NCI-H2227 (cell line): ENCODE results near the gene PNCK.

Source experiments
- DNase-seq: peaks from one replicate; lab custom pipeline; 2025; ENCODE audit not compliant: unreplicated experiment; lab: John Stamatoyannopoulos, UW

PNCK gene

DNA sequence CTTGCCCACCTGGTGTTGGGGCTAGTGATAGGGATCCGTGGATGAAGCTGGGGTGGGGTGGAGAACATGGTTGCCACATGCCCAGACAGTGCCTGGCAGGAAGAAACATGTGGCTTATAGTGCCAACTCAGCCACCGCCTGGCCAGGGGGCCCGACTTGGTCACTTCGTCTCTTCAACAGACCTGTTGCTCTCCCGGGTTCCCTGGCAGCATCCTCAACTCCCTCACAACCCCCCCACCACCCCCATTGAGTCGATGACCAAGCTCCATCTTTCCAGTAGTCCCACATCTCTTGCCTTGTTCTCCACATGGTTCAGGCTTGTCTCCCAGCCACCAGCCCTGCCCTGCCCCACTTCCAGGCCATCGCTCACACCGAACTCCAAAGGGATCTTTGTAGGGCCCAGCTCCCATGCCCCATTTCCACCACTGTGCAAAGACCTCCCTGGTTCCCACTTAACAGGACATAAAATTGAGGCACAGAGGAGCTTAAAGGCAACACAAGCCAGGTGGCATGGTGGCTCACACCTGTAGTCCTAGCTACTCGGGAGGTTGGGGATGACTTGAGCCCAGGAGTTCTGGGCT, 7.8 kb downstream of the PNCK start:
- no peak for DNase-seq

DNA sequence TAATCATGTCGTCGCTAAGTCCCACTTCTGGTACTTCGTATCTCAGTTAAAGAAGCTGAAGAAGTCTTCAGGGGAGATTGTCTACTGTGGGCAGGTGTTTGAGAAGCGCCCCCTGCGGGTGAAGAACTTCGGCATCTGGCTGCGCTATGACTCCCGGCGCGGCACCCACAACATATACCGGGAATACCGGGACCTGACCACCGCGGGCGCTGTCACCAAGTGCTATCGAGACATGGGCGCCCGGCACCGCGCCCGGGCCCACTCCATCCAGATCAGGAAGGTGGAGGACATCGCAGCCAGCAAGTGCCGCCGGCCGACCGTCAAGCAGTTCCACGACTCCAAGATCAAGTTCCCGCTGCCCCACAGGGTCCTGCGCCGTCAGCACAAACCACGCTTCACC, 11.3 kb downstream of the PNCK start:
- peak; percentile 56 for DNase-seq

DNA sequence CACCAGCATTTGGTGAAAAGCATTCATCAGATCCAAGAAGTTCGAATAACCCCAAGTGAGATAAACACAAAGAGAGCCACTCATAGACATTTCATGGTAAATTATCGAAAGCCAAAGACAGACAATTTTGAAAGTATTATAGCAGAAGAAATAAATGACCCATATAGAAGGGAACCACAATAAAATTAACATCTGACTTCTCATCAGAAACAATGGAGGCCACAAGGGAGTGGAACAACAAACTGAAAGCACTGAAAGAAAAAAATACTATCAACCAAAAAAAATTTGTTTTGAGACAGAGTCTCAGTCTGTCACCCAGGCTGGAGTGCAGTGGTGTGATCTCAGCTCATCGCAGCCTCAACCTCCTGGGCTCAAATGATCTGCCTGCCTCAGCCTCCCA, 14.3 kb downstream of the PNCK start:
- no peak for DNase-seq

DNA sequence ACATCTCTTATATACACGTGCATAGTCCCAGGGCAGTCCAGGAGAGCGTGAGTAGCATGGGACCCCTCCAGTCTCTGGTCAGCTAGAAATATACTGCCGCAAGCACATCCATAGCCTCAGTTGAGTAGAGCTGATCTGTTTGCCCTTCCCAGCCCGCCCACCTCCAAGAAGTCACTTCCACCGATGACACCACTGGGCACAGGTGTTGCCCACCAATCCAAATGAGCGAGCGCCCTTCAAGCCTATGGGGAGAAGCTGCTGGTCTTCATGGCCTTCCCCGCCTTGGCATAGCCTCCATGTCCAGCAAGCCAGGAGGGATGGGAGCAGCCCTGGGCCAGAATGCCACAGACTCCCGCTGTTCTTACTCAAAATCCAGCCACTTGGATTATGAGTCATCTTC, 16.5 kb downstream of the PNCK start:
- DNase-seq: no peak

DNA sequence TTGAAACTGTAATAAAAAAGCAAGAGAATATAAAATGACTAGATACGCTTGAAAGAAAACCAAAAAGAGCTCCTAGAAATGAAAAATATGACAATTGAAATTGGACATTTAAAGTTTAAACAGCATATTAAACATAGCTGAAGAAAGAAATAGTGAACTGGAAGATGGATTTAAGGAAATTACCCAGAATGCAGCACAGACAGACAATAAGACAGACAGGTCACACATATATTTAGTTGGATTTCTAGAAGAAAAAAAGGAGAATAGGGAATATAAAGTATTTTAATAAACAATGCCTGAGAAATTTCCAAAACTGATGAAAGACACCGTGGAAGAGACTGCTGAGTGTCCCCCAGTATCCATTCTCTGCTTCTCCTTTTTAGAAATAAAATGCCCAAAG, 20.1 kb downstream of the PNCK start:
- no peak for DNase-seq

DNA sequence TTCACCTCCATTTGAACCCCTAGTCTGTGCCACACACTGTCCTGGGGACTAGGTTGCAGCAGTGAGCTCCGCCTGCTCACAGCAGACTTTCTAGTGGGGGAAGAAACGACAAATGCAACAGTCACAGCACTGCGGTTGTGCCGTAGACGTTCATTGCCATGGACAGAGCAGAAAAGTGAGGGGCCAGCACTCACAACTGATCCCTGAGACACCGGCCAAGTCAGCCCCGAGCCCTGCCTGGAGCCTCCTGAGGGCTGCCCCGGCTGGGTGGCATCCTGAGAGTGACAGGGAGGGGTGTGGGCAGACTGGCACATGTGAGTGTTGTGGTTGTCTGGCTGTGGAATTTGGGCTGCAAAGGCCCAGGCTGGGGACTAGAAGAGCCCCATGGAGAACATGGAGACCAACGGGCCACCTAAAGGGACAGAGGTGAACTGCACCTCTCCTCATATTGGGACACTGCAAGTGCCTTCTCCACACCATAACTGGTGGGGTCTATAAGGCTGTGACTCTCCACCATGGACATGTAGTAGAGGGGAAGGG, 22.0 kb downstream of the PNCK start:
- DNase-seq: no peak

DNA sequence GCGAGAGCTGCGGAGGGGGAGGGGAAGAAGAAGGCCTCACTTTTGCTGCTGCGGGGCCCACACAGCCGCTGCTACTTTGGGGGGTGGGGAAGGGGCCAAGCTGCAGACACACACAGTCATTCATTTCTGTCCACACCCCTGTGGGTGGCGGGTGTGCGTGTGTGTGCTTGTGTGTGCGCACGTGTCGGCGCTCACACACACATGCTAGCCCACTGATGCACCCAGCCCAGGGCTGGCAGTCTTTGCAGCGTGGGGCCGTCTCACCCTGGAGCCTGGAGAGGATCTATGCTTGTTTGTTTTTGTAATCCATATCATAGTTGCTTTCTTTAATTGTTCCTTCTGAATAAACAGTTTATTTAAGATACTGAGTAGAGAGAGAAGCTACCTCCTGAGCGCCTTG, 22.7 kb downstream of the PNCK start:
- DNase-seq: no peak

DNA sequence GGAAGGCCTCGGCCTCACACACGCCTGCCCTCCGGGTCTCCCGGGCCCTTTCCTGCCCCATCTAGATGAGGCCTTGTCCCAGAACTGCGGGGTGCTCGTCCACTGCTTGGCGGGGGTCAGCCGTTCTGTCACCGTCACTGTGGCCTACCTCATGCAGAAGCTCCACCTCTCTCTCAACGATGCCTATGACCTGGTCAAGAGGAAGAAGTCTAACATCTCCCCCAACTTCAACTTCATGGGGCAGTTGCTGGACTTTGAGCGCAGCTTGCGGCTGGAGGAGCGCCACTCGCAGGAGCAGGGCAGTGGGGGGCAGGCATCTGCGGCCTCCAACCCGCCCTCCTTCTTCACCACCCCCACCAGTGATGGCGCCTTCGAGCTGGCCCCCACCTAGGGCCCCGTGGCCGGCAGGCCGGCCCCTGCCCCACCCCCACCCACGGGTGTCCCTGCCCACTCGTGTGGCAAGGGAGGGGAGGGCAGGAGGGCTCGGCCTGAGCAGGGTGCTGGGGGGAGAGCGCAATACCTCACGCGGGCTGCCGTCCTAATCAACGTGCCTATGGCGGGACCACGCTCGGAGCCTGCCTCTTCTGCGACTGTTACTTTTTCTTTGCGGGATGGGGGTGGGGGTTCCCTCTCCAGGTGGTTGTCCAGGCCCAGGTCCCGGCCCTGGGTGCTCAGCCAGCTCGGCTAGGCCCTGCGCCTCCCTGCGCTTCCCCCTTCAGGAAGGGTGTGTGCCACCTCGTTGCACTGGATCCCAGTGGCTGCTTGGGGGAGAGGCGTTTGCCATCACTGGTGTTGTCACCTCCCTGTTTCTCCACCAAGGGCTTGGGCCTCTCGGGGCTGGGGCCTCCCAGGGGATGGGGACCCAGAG, 23.5 kb downstream of the PNCK start:
- no peak for DNase-seq

DNA sequence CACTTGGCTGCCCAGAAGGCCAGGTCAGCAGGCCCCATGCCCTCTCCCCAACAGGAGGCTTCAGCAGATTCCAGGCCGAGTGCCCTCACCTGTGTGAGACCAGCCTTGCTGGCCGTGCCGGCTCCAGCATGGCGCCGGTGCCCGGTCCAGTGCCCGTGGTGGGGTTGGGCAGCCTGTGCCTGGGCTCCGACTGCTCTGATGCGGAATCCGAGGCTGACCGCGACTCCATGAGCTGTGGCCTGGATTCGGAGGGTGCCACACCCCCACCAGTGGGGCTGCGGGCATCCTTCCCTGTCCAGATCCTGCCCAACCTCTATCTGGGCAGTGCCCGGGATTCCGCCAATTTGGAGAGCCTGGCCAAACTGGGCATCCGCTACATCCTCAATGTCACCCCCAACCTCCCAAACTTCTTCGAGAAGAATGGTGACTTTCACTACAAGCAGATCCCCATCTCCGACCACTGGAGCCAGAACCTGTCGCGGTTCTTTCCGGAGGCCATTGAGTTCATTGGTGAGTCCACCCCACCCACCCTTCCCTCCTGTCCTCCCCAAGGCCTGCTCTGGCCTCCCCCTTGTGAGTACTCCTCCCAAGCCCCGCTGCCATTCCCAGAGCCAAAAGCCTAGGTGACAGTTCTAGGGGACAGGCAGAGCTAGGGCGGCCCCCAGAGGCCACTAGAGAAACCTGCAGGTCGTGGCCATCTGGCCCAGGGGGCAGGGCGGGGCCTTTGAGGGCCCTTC, 24.3 kb downstream of the PNCK start:
- DNase-seq: no peak

DNA sequence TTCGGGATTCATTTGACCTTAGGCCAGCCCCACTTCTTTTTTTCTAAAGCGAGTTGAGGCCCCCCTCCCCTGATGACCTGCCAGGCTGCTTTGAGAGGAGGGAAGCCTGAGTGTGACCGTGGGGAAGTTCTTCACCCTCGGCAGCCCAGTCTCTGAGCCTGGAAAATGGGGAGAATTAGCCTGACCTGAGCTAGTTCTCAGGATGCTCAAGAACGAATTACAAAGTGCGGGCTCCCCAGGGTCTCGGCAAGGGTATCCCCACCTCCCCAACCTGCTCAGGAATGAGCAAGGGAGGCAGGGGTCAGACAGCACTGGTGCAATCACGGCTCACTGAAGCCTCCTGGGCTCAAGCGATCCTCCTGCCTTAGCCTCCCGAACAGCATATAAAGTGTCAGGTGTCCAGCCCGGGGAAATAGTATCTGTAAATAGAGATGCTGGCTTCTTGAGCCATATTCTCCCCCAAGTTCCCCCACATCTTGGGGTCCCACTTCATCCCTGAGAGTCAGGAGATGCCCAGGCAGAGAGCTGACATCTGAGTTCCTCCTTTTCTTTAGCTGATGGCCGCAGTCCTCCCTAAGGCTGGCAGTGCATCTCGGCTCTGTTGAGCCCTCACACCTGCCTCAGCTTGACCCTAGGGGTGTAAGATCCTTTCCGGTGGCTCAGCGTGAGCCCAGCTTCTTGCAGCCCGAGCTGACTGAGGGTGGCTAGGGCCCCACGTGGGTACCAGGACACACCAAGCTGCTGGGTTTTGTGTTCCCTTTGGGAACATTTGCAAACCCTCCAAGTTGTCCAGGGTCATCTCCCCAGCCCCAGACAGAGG, 25.0 kb downstream of the PNCK start:
- no peak for DNase-seq

DNA sequence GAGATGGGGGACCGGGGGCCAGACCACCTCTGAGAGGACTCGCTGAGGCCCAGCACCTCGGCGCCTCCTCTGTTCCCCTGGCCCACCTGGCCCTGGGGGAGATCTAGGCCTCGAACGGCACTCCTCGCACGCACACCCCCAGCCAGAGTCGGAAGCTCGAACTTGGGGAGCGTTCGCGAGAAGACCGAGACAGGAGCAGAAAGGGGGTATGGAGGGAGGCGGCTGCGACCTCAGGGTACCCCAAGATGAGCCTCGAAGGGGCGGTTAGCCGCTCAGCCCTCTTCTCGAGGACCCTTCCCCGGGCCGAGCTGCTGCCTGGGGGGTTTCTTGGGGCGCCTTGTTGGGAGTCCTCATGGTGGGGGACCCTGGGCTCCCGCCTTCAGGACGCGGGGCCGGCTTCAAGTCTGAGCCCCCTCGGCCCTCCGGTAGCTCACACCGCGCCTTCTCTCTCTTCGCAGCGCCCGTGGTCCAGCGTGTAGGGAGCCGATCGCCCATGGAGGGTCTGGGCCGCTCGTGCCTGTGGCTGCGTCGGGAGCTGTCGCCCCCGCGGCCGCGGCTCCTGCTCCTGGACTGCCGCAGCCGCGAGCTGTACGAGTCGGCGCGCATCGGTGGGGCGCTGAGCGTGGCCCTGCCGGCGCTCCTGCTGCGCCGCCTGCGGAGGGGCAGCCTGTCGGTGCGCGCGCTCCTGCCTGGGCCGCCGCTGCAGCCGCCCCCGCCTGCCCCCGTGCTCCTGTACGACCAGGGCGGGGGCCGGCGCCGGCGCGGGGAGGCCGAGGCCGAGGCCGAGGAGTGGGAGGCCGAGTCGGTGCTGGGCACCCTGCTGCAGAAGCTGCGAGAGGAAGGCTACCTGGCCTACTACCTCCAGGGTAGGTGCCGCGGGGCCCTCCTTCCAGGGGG, 25.9 kb downstream of the PNCK start:
- no peak for DNase-seq

DNA sequence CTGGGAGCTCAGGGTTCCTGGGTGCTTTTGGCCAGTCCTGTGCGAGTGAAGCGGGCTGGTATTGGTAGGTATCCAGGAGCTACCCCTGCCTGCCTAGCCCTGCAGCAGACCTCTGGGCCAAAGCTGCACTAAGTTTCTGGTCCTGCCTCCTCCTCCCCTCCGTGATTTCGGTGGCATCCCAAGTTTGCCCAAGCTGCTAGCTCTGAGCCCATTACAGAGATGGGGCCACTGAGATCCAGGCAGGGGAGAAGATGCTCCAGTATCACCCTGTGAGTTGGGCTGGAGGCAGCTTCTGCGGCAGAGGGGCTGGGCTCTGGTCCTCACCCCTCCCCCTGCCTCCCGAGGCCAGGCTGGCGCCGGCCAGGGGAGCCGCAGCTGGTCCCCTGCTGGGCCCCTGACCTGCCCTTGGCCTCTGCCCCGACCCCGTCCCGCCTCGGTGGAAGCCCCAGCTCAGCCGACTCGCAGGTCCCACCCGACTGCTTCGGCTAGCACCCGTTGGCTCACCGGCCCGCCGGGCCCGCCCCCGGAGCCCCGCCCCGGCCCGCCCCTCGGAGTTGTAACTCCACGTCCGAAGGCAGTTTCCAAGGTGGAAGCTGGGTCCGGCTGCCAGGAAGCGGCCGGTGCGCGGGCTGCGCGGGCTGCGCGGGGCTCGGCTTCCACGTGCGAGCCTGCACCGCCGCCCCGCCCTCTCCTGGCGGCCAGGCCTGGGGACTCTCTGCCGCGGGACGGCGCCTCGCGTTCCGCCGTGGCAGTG, 26.8 kb downstream of the PNCK start, which contains the start of gene DUSP9:
TSS of gene DUSP9 (plus strand) at position 584 of the 754 bp plus-strand sequence. CDS start 751 bp downstream, outside the sequence.
- peak; percentile 50 for DNase-seq

DNA sequence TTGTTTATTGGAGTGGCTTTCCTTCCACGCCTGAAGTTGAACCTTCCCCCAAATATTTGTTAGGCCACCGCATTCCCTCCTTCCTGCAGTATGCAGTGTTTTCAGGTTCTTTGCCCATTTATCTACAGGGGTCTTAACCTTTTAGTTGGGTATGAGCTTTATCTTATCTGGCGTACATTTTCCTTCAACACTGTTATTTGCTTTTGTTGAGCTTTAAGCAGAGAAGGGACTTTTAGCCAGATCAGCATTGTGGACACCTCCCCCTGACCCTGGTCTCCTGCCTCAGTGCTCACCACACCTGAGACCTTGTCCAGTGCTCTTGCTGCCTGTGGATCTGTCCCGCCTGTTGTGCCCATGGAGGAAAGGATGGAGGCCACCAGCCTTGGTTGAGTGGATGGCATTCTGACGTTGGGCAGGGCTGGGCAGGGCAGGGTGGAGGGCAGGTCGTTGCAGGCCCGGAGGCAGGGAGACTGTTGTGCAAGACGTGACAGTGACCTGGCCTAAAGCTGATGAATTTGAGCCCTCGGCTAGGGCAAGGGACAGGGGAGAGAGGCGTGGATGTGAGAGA, 27.6 kb downstream of the PNCK start:
- no peak for DNase-seq

DNA sequence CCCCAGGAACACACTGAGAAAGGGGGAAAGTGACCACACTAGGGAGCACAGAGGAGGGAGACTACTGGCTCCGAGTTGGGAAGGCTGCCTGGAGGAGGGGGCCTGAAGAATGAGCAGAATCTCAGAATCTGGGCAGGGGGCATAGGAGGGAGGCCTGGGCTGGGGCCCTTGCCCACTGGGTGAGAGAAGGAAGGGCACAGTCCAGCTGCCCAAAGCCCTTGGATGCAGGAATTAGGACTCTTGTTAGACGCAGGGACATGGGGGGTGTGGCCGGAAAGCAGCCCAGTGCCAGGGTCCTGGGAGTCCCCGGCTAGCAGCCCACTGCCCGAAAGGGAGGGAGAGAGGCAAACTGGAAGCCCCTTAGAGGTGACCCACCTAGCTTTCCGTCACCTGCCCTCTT, 28.5 kb downstream of the PNCK start:
- DNase-seq: no peak

DNA sequence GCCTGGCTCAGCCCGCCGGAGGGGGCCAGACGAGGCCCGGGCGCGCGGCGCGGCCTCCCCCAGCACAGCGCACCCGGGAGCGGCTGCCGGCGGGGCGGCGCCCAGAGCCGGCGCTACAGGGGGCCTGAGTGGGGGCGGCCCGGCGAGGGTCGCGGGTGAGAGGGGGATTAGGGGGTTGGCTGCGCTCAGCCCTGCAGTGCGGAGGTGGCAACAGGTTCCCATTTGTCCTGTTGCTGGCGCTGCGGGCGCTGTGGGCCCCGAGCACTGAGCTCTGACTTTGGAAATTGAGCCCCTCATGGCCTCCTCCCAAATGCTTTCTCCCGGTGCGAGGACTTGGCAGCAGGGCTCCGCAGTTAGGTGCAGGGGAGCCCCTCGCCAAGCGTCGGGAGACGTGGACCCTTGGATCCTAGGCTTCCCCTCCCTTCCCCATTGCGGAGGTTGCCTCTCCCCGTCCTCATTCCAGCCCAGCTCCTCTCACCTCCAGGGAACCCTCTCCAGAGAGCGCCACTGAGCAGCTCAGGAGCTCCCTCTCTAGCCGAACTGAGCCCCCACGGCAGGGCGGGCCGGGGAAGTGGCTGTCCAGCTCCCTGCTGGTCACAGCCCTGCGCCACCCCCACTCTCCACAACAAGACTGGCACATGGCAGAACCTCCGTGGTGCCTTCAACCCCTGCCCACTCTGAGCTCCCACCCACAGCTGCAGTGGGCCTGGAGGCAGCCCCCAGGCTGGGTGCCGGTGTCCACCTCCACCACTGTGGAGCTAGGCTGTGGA, 29.1 kb downstream of the PNCK start:
- DNase-seq: peak; percentile 42

DNA sequence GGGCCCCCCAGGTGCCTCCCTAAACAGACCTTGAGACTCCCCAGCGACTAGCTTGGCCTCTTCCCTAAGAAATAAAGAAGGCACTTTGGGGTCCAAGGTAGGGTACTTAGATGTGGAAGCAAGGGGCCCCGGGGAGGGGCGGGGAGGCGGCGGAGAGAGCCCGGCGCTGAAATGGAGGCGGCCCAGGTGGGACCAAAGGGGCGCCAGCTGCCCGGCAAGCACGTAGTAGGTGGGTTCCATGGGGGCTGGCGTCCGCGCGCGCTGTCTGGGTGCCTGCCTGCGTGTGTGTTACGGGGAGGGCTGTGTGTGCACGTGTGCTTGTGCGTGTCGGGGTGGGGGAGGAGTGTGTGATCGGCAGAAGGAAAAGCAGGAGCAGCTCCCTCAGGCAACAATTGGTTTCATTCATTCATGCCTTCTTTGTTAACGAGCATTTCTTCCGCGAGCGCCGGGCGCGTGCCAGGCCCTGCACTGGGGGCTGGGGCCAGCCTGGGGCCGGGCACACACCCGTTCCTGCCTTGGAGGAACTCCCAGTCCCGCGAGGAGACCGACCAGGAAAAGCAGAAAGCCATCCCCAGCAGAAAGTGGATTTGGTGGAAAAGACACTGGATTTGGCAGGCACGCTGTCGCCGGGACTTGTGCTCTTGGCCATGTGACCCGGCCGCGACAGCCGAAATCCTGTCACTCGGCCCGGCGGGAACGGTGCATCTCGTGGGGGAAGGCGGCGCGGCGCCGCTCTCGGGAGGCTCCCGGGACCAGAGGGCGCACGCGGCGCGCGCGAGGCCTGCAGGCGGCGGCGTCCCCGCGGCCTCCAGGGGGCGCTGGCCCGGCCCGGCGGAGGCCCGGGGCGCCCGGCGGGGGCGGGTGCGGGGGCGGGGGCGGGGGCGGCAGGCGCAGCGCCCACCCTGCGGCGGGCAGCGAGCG, 29.9 kb downstream of the PNCK start:
- peak; percentile 42 for DNase-seq
